ENCODE data around the gene SLC12A6. TPM values are rescaled to one million over a fixed set of nuclear protein-coding genes. Genes with fewer than 3 reads are reported as not detected.
A peak's percentile ranks its signal among the peaks of the same experiment; 100 is the strongest.

Gene SLC12A6
- total RNA-seq, 1 experiment from 2014 or later: 15.1 TPM

DNA sequence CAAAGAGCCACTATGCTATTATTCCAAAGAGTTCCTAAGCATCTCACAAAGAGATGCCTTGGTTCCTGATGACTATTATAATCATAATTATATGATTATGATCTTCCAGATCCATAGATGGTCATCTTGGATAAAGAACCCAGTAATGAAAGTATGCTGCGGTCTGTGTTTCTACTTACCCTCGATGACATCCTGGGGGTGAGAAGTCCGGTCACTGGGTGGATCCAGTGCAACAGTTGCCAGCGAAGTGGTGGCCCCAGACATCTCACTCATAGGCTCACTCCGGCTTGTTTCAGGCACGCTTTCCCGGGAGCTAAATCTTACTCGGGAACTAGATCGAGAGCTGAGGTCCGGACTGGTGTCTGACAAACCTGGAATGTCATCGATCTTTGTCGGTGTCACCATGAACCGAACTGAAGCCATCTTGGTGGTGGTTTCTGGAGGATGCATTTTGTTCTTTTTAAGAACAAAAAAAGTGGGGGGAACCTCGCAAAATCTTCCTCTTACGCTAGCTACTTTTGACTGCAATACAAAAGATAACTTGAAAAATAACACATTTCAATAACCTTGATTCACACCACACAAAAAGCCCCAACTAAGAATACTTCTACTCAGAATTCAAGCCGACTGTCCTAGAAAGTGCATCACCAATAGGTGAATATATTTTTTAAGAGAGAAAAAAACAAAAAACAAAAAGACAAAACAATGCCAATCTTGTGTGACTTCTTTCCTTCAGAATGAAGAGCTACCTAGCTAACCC is 1.2 kb downstream of the SLC12A6 start:
- CTCF ChIA-PET: no interaction called here
- H3K27ac ChIP-seq (ENCODE audit: low read depth, low read length): no peak overlapping the region
- no peak for TF ChIP-seq EGR1 (IDR thresholded peaks at IDR 0.05; ENCODE audit: low read depth)
- TF ChIP-seq SRF (IDR thresholded peaks at IDR 0.05; ENCODE audit: low read depth): no peak
- no peak for TF ChIP-seq FOSL1 (IDR thresholded peaks at IDR 0.05; ENCODE audit: low read depth)
- no peak for TF ChIP-seq JUND (IDR thresholded peaks at IDR 0.05)
- no peak for TF ChIP-seq CBX3 (IDR thresholded peaks at IDR 0.05; ENCODE audit: low read depth)
- TF ChIP-seq POLR2A (IDR thresholded peaks at IDR 0.05; ENCODE audit: borderline replicate concordance, extremely low read depth, insufficient read depth, insufficient read length): no peak
- no peak for TF ChIP-seq YY1 (IDR thresholded peaks at IDR 0.05; ENCODE audit: extremely low read depth, insufficient replicate concordance, low read depth, low read length)
- no peak for TF ChIP-seq SP1 (IDR thresholded peaks at IDR 0.05; ENCODE audit: low read depth)
- TF ChIP-seq, protein P1, sequence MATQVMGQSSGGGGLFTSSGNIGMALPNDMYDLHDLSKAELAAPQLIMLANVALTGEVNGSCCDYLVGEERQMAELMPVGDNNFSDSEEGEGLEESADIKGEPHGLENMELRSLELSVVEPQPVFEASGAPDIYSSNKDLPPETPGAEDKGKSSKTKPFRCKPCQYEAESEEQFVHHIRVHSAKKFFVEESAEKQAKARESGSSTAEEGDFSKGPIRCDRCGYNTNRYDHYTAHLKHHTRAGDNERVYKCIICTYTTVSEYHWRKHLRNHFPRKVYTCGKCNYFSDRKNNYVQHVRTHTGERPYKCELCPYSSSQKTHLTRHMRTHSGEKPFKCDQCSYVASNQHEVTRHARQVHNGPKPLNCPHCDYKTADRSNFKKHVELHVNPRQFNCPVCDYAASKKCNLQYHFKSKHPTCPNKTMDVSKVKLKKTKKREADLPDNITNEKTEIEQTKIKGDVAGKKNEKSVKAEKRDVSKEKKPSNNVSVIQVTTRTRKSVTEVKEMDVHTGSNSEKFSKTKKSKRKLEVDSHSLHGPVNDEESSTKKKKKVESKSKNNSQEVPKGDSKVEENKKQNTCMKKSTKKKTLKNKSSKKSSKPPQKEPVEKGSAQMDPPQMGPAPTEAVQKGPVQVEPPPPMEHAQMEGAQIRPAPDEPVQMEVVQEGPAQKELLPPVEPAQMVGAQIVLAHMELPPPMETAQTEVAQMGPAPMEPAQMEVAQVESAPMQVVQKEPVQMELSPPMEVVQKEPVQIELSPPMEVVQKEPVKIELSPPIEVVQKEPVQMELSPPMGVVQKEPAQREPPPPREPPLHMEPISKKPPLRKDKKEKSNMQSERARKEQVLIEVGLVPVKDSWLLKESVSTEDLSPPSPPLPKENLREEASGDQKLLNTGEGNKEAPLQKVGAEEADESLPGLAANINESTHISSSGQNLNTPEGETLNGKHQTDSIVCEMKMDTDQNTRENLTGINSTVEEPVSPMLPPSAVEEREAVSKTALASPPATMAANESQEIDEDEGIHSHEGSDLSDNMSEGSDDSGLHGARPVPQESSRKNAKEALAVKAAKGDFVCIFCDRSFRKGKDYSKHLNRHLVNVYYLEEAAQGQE (IDR thresholded peaks at IDR 0.05; ENCODE audit: low read depth): no peak
- no peak for TF ChIP-seq SIN3A (IDR thresholded peaks at IDR 0.05; ENCODE audit: low read depth)
- TF ChIP-seq TCF7L2 (IDR thresholded peaks at IDR 0.05; ENCODE audit: borderline replicate concordance, extremely low read depth, insufficient read depth, insufficient read length): no peak
- no peak for TF ChIP-seq RAD21 (IDR thresholded peaks at IDR 0.05; ENCODE audit: low read depth)
- no peak for TF ChIP-seq ZFX (IDR thresholded peaks at IDR 0.05)
- TF ChIP-seq ZNF274 (IDR thresholded peaks at IDR 0.05; ENCODE audit: low read depth, low read length): no peak
- TF ChIP-seq, protein P2, sequence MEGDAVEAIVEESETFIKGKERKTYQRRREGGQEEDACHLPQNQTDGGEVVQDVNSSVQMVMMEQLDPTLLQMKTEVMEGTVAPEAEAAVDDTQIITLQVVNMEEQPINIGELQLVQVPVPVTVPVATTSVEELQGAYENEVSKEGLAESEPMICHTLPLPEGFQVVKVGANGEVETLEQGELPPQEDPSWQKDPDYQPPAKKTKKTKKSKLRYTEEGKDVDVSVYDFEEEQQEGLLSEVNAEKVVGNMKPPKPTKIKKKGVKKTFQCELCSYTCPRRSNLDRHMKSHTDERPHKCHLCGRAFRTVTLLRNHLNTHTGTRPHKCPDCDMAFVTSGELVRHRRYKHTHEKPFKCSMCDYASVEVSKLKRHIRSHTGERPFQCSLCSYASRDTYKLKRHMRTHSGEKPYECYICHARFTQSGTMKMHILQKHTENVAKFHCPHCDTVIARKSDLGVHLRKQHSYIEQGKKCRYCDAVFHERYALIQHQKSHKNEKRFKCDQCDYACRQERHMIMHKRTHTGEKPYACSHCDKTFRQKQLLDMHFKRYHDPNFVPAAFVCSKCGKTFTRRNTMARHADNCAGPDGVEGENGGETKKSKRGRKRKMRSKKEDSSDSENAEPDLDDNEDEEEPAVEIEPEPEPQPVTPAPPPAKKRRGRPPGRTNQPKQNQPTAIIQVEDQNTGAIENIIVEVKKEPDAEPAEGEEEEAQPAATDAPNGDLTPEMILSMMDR (IDR thresholded peaks at IDR 0.05 in 2 of 3, conservative IDR thresholded peaks at IDR 0.05 in 1 of 3; ENCODE audit: borderline replicate concordance in 1 of 3, insufficient read depth in 1 of 3, low read depth in 2 of 3, low read length in 2 of 3): no peak

More for the DNA sequence above, 1.2 kb downstream of the SLC12A6 start:
- no peak for DNase-seq (ENCODE audit: low read depth, low spot score)
- no peak overlapping the region for H3K4me3 ChIP-seq (replicated peaks in 1 of 2; ENCODE audit: low read depth in 1 of 2, low read length in 2 of 2)
- ATAC-seq: no peak
- no peaks in the 10 kb centered on the region for H3K9me2 ChIP-seq (ENCODE audit: insufficient read depth)
- peaks cover 25% of the 10 kb centered on the region for H3K79me2 ChIP-seq (ENCODE audit: insufficient read depth, low read length)
- no peaks in the 10 kb centered on the region for H3K9me3 ChIP-seq (ENCODE audit: control insufficient read depth in 1 of 2, insufficient read depth in 1 of 2, low read depth in 1 of 2, low read length in 2 of 2)
- H3K4me1 ChIP-seq (ENCODE audit: control insufficient read depth in 1 of 2, insufficient read depth in 2 of 2, low read length in 2 of 2): peaks cover 5 to 23% of the 10 kb centered on the region in 2 experiments; a peak in 3 of 4 replicates
- ChIA-PET RAD21 (ENCODE audit: low non-redundant PET in 1 of 2, low total read pairs in 2 of 2, uncharacterized antibody in 2 of 2, unreplicated experiment in 2 of 2) (no interaction called here), POLR2A (interaction anchor here (1.8 kb wide), 1 partner anchor 128 kb away, joined by 4 read pairs; no protein-coding TSS in a partner anchor)
- peak overlapping the region; percentile 91 for H3K4me2 ChIP-seq (ENCODE audit: low read length)
- H3K9ac ChIP-seq (ENCODE audit: low read length): no peak overlapping the region
- no peak overlapping the region for H2AFZ ChIP-seq (ENCODE audit: low read depth, low read length, poor library complexity, severe bottlenecking)
- H3K27me3 ChIP-seq (ENCODE audit: insufficient read depth, low read length): no peaks in the 10 kb centered on the region
- no peaks in the 10 kb centered on the region for H4K20me1 ChIP-seq (ENCODE audit: insufficient read depth)
- no TSS peak for BruUV-seq (replicated peaks)
- peaks cover 20 to 26% of the 10 kb centered on the region in 2 experiments for H3K36me3 ChIP-seq (ENCODE audit: control insufficient read depth in 1 of 2, insufficient read depth in 2 of 2, low read length in 2 of 2)
- intact Hi-C loops (cut with micrococcal nuclease): loop anchor here (5.0 kb wide), 1 partner anchor 99 kb away; no protein-coding TSS in a partner anchor
